Measurements from ENCODE around the gene CARD6.

The CARD6 gene

DNA sequence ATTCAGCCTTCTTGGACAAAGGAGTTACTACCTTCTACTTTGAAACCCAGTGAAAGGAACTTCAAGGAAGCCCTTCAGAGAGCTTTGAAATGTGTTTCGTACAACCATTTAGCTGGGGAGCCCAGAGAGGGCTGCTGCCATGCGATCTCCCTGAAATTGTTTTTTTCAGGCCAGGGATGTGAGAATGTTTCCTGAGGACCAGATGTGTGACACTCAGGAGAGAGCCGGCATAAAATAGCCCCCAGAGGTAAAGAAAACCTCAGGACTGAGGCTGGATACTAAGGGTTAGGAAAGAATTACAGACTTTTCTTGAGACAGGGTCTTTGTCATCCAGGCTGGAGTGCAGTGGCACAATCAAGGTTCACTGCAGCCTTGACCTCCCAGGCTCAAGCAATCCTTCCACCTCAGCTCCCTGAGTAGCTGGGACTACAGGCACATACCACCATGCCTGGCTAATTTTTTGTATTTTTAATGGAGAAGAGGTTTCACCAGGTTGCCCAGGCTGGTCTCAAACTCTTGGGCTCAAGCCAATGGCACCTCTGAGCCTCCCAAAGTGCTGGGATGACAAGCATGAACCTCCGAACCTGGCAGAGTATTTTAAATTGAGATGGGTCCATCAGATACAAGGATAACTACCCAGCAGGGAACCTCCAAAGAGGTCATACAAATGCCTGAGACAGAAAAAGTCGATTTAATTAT is 14.5 kb upstream of the CARD6 start:
- no peak for TF ChIP-seq EZH2 (optimal IDR thresholded peaks at IDR 0.05; ENCODE audit: low read depth, low read length)
- TF ChIP-seq, protein P1, sequence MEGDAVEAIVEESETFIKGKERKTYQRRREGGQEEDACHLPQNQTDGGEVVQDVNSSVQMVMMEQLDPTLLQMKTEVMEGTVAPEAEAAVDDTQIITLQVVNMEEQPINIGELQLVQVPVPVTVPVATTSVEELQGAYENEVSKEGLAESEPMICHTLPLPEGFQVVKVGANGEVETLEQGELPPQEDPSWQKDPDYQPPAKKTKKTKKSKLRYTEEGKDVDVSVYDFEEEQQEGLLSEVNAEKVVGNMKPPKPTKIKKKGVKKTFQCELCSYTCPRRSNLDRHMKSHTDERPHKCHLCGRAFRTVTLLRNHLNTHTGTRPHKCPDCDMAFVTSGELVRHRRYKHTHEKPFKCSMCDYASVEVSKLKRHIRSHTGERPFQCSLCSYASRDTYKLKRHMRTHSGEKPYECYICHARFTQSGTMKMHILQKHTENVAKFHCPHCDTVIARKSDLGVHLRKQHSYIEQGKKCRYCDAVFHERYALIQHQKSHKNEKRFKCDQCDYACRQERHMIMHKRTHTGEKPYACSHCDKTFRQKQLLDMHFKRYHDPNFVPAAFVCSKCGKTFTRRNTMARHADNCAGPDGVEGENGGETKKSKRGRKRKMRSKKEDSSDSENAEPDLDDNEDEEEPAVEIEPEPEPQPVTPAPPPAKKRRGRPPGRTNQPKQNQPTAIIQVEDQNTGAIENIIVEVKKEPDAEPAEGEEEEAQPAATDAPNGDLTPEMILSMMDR (IDR thresholded peaks at IDR 0.05; ENCODE audit: low read length), result no peak
- no peak for TF ChIP-seq EZH2phosphoT487 (IDR thresholded peaks at IDR 0.05; ENCODE audit: low read length)
- no peak overlapping the region for H3K9ac ChIP-seq (ENCODE audit: low read length)
- no peak overlapping the region for H2AFZ ChIP-seq (ENCODE audit: low read length)
- no peak for DNase-seq
- H3K4me2 ChIP-seq (ENCODE audit: low read depth, low read length), result no peak overlapping the region
- H3K27me3 ChIP-seq (replicated peaks; ENCODE audit: insufficient read depth, low read length), result no peaks in the 10 kb centered on the region
- peaks cover 64% of the 10 kb centered on the region for H3F3A ChIP-seq (ENCODE audit: insufficient read depth, low read length)
- H3K9me3 ChIP-seq (replicated peaks; ENCODE audit: insufficient read depth, low read length), result no peaks in the 10 kb centered on the region
- H3K4me1 ChIP-seq (ENCODE audit: low read length), result peaks cover 3% of the 10 kb centered on the region
- no peaks in the 10 kb centered on the region for H3K9me2 ChIP-seq (replicated peaks; ENCODE audit: insufficient read depth, low read length)
- H3K4me3 ChIP-seq (ENCODE audit: low read length), result no peak overlapping the region
- H3K27ac ChIP-seq (ENCODE audit: low read length), result no peak overlapping the region
- peaks cover 26% of the 10 kb centered on the region for H3K79me2 ChIP-seq (ENCODE audit: low read length)
- H3K36me3 ChIP-seq (replicated peaks; ENCODE audit: insufficient read depth, low read length), result peaks cover 19% of the 10 kb centered on the region
- H4K20me1 ChIP-seq (ENCODE audit: insufficient read depth, low read length), result peaks cover 17% of the 10 kb centered on the region

DNA sequence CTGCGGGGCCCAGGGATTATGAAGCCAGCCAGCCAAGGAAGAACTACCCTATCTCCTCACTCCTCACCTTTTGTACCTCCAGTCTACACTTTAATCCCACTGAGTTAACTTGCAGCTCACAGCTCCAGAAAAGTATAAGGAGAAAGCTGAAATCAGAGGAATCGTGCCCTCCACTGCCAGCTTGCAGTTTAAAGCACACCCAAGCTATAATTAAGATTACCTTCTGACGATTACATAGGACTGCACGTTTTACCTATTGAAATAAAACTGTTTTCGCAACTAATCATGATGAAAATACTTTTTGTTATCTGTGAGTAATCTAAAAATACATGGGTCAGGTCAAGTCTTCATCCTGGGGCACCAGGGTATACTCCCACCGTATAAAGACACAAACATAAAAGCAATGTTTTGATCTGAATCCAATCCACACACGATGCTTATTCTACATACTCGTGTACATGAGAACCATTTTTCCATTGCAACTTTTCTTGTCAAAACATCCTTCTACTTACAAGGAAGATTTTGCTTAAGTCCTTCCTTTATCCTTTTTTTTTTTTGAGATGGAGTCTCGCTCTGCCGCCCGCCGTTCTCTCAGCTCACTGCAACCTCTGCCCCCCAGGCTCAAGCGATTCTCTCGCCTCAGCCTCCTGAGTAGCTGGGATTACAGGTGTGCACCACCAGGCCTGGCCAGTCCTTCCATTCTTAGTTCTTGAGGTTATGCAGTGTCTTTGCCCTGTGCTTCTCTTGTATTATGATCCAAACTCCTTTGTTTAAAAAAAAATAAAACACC is 13.8 kb upstream of the CARD6 start:
- no peak overlapping the region for H3K27ac ChIP-seq (ENCODE audit: low read length)
- H4K20me1 ChIP-seq (ENCODE audit: insufficient read depth, low read length), result peaks cover 25% of the 10 kb centered on the region
- peaks cover 27% of the 10 kb centered on the region for H3K36me3 ChIP-seq (replicated peaks; ENCODE audit: insufficient read depth, low read length)

GRCh38 chr5:40828021-40828631 is 13.0 kb upstream of the CARD6 start:
- Histone ChIP-seq H3K27me3 (replicated peaks; ENCODE audit: insufficient read depth, low read length) (no peaks in the 10 kb centered on the region), H3K4me1 (ENCODE audit: low read length) (peaks cover 18% of the 10 kb centered on the region), H3K36me3 (replicated peaks; ENCODE audit: insufficient read depth, low read length) (peaks cover 34% of the 10 kb centered on the region), H3K4me3 (ENCODE audit: low read length) (no peak overlapping the region), H3F3A (ENCODE audit: insufficient read depth, low read length) (peaks cover 79% of the 10 kb centered on the region), H2AFZ (ENCODE audit: low read length) (no peak overlapping the region), H3K9me2 (replicated peaks; ENCODE audit: insufficient read depth, low read length) (no peaks in the 10 kb centered on the region), H3K9ac (ENCODE audit: low read length) (no peak overlapping the region), H3K4me2 (ENCODE audit: low read depth, low read length) (no peak overlapping the region), H3K27ac (ENCODE audit: low read length) (no peak overlapping the region), H4K20me1 (ENCODE audit: insufficient read depth, low read length) (peaks cover 32% of the 10 kb centered on the region), H3K9me3 (replicated peaks; ENCODE audit: insufficient read depth, low read length) (no peaks in the 10 kb centered on the region), H3K79me2 (ENCODE audit: low read length) (peaks cover 41% of the 10 kb centered on the region)
- DNase-seq, result no peak
- TF ChIP-seq EZH2 (optimal IDR thresholded peaks at IDR 0.05; ENCODE audit: low read depth, low read length), result no peak
- TF ChIP-seq, protein P1 (IDR thresholded peaks at IDR 0.05; ENCODE audit: low read length), result no peak
- TF ChIP-seq EZH2phosphoT487 (IDR thresholded peaks at IDR 0.05; ENCODE audit: low read length), result no peak

More for the DNA sequence above, 13.8 kb upstream of the CARD6 start:
- peaks cover 72% of the 10 kb centered on the region for H3F3A ChIP-seq (ENCODE audit: insufficient read depth, low read length)
- no peaks in the 10 kb centered on the region for H3K27me3 ChIP-seq (replicated peaks; ENCODE audit: insufficient read depth, low read length)
- H3K4me2 ChIP-seq (ENCODE audit: low read depth, low read length), result no peak overlapping the region
- peaks cover 34% of the 10 kb centered on the region for H3K79me2 ChIP-seq (ENCODE audit: low read length)
- H3K4me3 ChIP-seq (ENCODE audit: low read length), result no peak overlapping the region
- no peak overlapping the region for H2AFZ ChIP-seq (ENCODE audit: low read length)
- no peak for DNase-seq
- TF ChIP-seq, protein P1 (IDR thresholded peaks at IDR 0.05; ENCODE audit: low read length), result no peak
- TF ChIP-seq EZH2phosphoT487 (IDR thresholded peaks at IDR 0.05; ENCODE audit: low read length) (no peak), EZH2 (optimal IDR thresholded peaks at IDR 0.05; ENCODE audit: low read depth, low read length) (no peak)
- peaks cover 10% of the 10 kb centered on the region for H3K4me1 ChIP-seq (ENCODE audit: low read length)
- no peaks in the 10 kb centered on the region for H3K9me2 ChIP-seq (replicated peaks; ENCODE audit: insufficient read depth, low read length)
- H3K9me3 ChIP-seq (replicated peaks; ENCODE audit: insufficient read depth, low read length), result no peaks in the 10 kb centered on the region
- H3K9ac ChIP-seq (ENCODE audit: low read length), result no peak overlapping the region
